H9 (cell line): ENCODE results near the gene KISS1R. TPM values are rescaled to one million over a fixed set of nuclear protein-coding genes. Genes with fewer than 3 reads are reported as not detected.

Experiments
- DNase-seq: peaks from one replicate; pipeline ENCODE4 v3.0.0-alpha.2; 2017
- H2AFZ ChIP-seq: one replicate; pipeline ENCODE4 v1.6.1; 2013; ENCODE audit warnings: mild to moderate bottlenecking, low read length, control low read depth, moderate library complexity
- H2AK5ac ChIP-seq: 2 replicates; pipeline ENCODE4 v1.6.1; 2013; ENCODE audit warnings: low read length, control low read depth, mixed read lengths; ENCODE audit not compliant: insufficient read length
- H2BK120ac ChIP-seq: one replicate; pipeline ENCODE4 v1.6.1; 2013; ENCODE audit warnings: low read depth, mild to moderate bottlenecking, low read length, control low read depth, inconsistent platforms; ENCODE audit not compliant: poor library complexity, severe bottlenecking
- H2BK12ac ChIP-seq: 2 replicates; pipeline ENCODE4 v1.6.1; 2013; ENCODE audit warnings: low read length, control low read depth, mixed read lengths, low read depth; ENCODE audit not compliant: insufficient read length
- H2BK15ac ChIP-seq: 2 replicates; pipeline ENCODE4 v1.6.1; 2013; ENCODE audit warnings: low read depth, low read length, control low read depth
- H2BK20ac ChIP-seq: one replicate; pipeline ENCODE4 v1.6.1; 2013; ENCODE audit warnings: low read depth, mild to moderate bottlenecking, low read length, control low read depth, inconsistent platforms; ENCODE audit not compliant: poor library complexity, severe bottlenecking
- H2BK5ac ChIP-seq: 2 replicates; pipeline ENCODE4 v1.6.1; 2013; ENCODE audit warnings: low read length, control low read depth, mixed read lengths; ENCODE audit not compliant: insufficient read length
- H3K14ac ChIP-seq: 2 replicates; pipeline ENCODE4 v1.6.1; 2013; ENCODE audit warnings: low read length, control low read depth; ENCODE audit not compliant: insufficient read depth
- H3K18ac ChIP-seq: 2 replicates; pipeline ENCODE4 v1.6.1; 2013; ENCODE audit warnings: low read depth, mild to moderate bottlenecking, mixed read lengths, low read length, control low read depth; ENCODE audit not compliant: insufficient read length
- H3K23ac ChIP-seq: 2 replicates; pipeline ENCODE4 v1.6.1; 2013; ENCODE audit warnings: low read length, control low read depth, mixed read lengths, low read depth; ENCODE audit not compliant: insufficient read length
- H3K23me2 ChIP-seq: 2 replicates; pipeline ENCODE4 v1.6.1; 2013; ENCODE audit warnings: low read depth, mild to moderate bottlenecking, mixed read lengths, low read length, control low read depth; ENCODE audit not compliant: insufficient read length, poor library complexity, severe bottlenecking
- H3K27ac ChIP-seq: 2 replicates; pipeline ENCODE4 v1.5.1; 2013; ENCODE audit warnings: low read length, control low read depth, mixed read lengths, low read depth; ENCODE audit not compliant: insufficient read length
- H3K27me3 ChIP-seq: 2 replicates; pipeline ENCODE4 v1.6.1; 2013; ENCODE audit warnings: low read length, control low read depth, inconsistent platforms; ENCODE audit not compliant: insufficient read depth
- H3K4ac ChIP-seq: 2 replicates; pipeline ENCODE4 v1.6.1; 2013; ENCODE audit warnings: low read depth, mild to moderate bottlenecking, control low read depth, inconsistent platforms, low read length, moderate library complexity
- H3K4me1 ChIP-seq: 2 replicates; pipeline ENCODE4 v1.6.1; 2013; ENCODE audit warnings: low read length, control low read depth, inconsistent platforms; ENCODE audit not compliant: insufficient read depth
- H3K4me2 ChIP-seq: 2 replicates; pipeline ENCODE4 v1.6.1; 2013; ENCODE audit warnings: low read length, control low read depth, mixed read lengths; ENCODE audit not compliant: insufficient read length, insufficient read depth
- H3K56ac ChIP-seq: 2 replicates; pipeline ENCODE4 v1.6.1; 2013; ENCODE audit warnings: low read depth, mild to moderate bottlenecking, mixed read lengths, low read length, control low read depth; ENCODE audit not compliant: insufficient read length
- H3K79me1 ChIP-seq: 2 replicates; pipeline ENCODE4 v1.6.1; 2013; ENCODE audit warnings: low read depth, mild to moderate bottlenecking, moderate library complexity, low read length, control low read depth, inconsistent platforms; ENCODE audit not compliant: insufficient read depth, poor library complexity, severe bottlenecking
- H3K79me2 ChIP-seq: 2 replicates; pipeline ENCODE4 v1.6.1; 2013; ENCODE audit warnings: low read length, control low read depth, inconsistent platforms; ENCODE audit not compliant: insufficient read depth
- H3K9ac ChIP-seq: 2 replicates; pipeline ENCODE4 v1.6.1; 2013; ENCODE audit warnings: low read length, control low read depth, mixed read lengths; ENCODE audit not compliant: insufficient read length; ENCODE audit errors: extremely low read depth
- H3K9me3 ChIP-seq: one replicate; pipeline ENCODE4 v1.6.1; 2013; ENCODE audit warnings: low read depth, low read length, inconsistent platforms; ENCODE audit not compliant: control insufficient read depth
- H3T11ph ChIP-seq: one replicate; pipeline ENCODE4 v1.6.1; 2013; ENCODE audit warnings: mild to moderate bottlenecking, low read length, control low read depth, inconsistent platforms
- H4K20me1 ChIP-seq: one replicate; pipeline ENCODE4 v1.6.1; 2013; ENCODE audit not compliant: control insufficient read depth, insufficient read length, insufficient read depth
- H4K5ac ChIP-seq: 2 replicates; pipeline ENCODE4 v1.6.1; 2013; ENCODE audit warnings: low read depth, mild to moderate bottlenecking, mixed read lengths, low read length, control low read depth; ENCODE audit not compliant: insufficient read length
- H4K8ac ChIP-seq: replicated peaks from 2 replicates; pipeline ENCODE4 v1.6.1; 2013; ENCODE audit warnings: low read length, control low read depth, mixed read lengths, low read depth; ENCODE audit not compliant: insufficient read length
- H4K91ac ChIP-seq: 2 replicates; pipeline ENCODE4 v1.6.1; 2013; ENCODE audit warnings: low read depth, mild to moderate bottlenecking, moderate library complexity, mixed read lengths, low read length, control low read depth; ENCODE audit not compliant: insufficient read length
- H3K27ac Mint-ChIP-seq, 3 experiments: 2 replicates in 2 of 3; 3 replicates in 1 of 3; pipeline ENCODE4 v1.8.0; 2020 to 2021; ENCODE audit warnings: mixed read lengths in 3 of 3, mild to moderate bottlenecking in 1 of 3, moderate library complexity in 1 of 3
- H3K27me3 Mint-ChIP-seq: 2 replicates; pipeline ENCODE4 v1.8.0; 2021; ENCODE audit warnings: low read depth, mild to moderate bottlenecking, moderate library complexity, mixed read lengths
- H3K36me3 Mint-ChIP-seq, 3 experiments: 2 replicates in 2 of 3; 3 replicates in 1 of 3; pipeline ENCODE4 v1.8.0; 2020 to 2021; ENCODE audit warnings: low read depth in 3 of 3, mixed read lengths in 3 of 3; ENCODE audit not compliant: insufficient read depth in 1 of 3
- H3K4me1 Mint-ChIP-seq, 2 experiments: 2 replicates each; pipeline ENCODE4 v1.8.0; 2020; ENCODE audit warnings: mixed read lengths in 2 of 2
- H3K4me3 Mint-ChIP-seq, 2 experiments: 2 replicates in 1 of 2; 3 replicates in 1 of 2; pipeline ENCODE4 v1.8.0; 2020 to 2021; ENCODE audit warnings: mild to moderate bottlenecking in 2 of 2, mixed read lengths in 2 of 2, moderate library complexity in 1 of 2
- H3K9me3 Mint-ChIP-seq, 2 experiments: 2 replicates in 1 of 2; 3 replicates in 1 of 2; pipeline ENCODE4 v1.8.0; 2020; ENCODE audit warnings: mild to moderate bottlenecking in 2 of 2, mixed read lengths in 2 of 2, moderate library complexity in 1 of 2
- CTCF ChIP-seq: fragments of 200-600 bp; sonication (generic); conservative IDR thresholded peaks from 3 replicates; pipeline ENCODE4 v1.8.0; 2021; ENCODE audit warnings: antibody characterized with exemption, mild to moderate bottlenecking
- WGBS: extraction: QIAGEN DNeasy Blood & Tissue Kit; methylation state at CpG from one replicate; pipeline ENCODE4 v1.1.7; 2013; ENCODE audit warnings: missing lambda C conversion rate, low lambda C conversion rate, mixed read lengths; ENCODE audit not compliant: insufficient read length; ENCODE audit errors: extremely low coverage; 5-methylcytosine and 5-hydroxymethylcytosine counted together
- total RNA-seq: library from RNA; stranded (reverse); gene quantifications from 2 replicates; pipeline ENCODE4 v1.2.1, GENCODE V29; 2021

The KISS1R gene
- total RNA-seq, 1 experiment from 2014 or later = 3.3 TPM

DNA sequence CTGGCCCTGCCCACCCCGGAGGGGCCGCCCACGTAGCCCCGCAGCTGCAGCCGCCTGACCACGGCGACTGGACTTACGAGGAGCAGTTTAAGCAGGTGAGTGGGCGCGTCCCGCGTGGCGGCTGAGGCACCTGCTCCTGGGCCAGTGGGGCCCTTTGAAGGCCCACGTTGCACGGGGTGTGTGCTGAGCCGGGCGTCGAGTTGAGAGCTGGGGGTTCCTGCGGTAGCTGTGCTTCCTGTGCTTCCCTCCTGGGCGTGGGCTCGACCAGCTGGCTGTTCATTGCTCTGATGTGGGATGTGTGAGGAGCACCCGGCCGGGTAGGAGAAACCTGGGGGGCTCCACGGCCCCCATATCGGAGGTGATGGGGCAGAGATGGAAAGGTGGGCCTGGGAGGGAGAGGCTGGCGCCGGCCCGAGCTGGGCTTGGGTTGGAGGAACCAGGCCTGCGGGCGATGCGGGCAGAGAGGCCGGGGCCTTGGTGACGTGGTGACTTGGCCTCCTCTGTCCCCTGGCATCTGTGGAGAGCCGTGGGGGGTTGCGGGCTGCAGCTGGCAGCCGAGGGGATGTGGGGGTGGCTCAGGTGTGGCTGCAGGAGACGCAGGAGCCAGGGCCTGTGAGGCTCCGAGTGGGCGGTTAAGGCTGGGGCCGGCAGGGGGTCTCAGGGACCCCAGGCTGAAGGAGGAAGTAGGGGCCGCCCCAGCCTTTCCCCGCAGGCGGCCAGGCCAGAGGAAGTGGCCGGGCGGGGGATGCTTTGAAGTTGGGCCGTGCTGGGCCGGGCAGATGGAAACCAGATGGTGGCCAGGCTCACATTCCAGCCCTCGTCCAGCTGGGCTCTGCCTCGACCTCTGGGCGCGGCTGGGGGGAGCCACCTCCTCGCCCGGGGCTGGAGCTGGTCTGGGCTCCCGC lies 15.8 kb downstream of the KISS1R start:
- peak; percentile 76 for DNase-seq
- Histone ChIP-seq H3K79me1 (peaks cover 2% of the 10 kb centered on the region), H2AFZ (no peak overlapping the region)

More for the DNA sequence above, 15.8 kb downstream of the KISS1R start:
- Histone ChIP-seq H3K14ac (no peak overlapping the region; the same call in 1 of the 2 replicates), H4K20me1 (no peaks in the 10 kb centered on the region), H3K18ac (no peak overlapping the region), H2BK5ac (no peak overlapping the region), H2BK20ac (no peak overlapping the region), H3K23me2 (no peaks in the 10 kb centered on the region), H3K56ac (no peak overlapping the region), H4K91ac (no peak overlapping the region), H2AK5ac (no peak overlapping the region), H3K23ac (no peak overlapping the region), H4K5ac (no peak overlapping the region), H3T11ph (no peak overlapping the region), H3K79me2 (peaks cover 3% of the 10 kb centered on the region; the same call in 1 of the 2 replicates), H2BK15ac (no peak overlapping the region), H3K9ac (no peak overlapping the region), H2BK120ac (no peak overlapping the region), H2BK12ac (no peak overlapping the region), H3K27me3 (no peaks in the 10 kb centered on the region), H3K4me1 (no peaks in the 10 kb centered on the region), H3K9me3 (no peaks in the 10 kb centered on the region), H3K4ac (no peak overlapping the region), H3K4me2 (no peak overlapping the region), H3K27ac (no peak overlapping the region), H4K8ac (no peak overlapping the region)
- H3K27me3 Mint-ChIP-seq = no peaks in the 10 kb centered on the region
- peak overlapping the region in 2 of 3 experiments; percentile 61 to 79; a peak in 2 of 7 replicates for H3K27ac Mint-ChIP-seq
- no peaks in the 10 kb centered on the region for H3K9me3 Mint-ChIP-seq
- no CpG with 5 or more reads among the region's 54 CpGs for WGBS
- H3K36me3 Mint-ChIP-seq = peaks cover 11 to 53% (median 38%) of the 10 kb centered on the region in 3 experiments
- H3K4me3 Mint-ChIP-seq = peak overlapping the region in 1 of 2 experiments; percentile 25; a peak in 3 of 5 replicates
- peaks cover 8 to 14% of the 10 kb centered on the region in 2 experiments; a peak in 3 of 4 replicates for H3K4me1 Mint-ChIP-seq
- TF ChIP-seq CTCF = no peak
